Epidermal melanocyte (primary cell): ENCODE measurements around the gene SEL1L.
"Not testable (repeated sequence)": the region's sequence is repeated elsewhere in the genome, so short reads cannot be mapped to it uniquely, and the experiment has no call there.

ENCODE experiments used
- DNase-seq: peaks from one replicate; pipeline ENCODE4 v3.0.0; 2011; ENCODE audit warnings: low spot score; ENCODE audit not compliant: insufficient read length

The SEL1L gene

DNA sequence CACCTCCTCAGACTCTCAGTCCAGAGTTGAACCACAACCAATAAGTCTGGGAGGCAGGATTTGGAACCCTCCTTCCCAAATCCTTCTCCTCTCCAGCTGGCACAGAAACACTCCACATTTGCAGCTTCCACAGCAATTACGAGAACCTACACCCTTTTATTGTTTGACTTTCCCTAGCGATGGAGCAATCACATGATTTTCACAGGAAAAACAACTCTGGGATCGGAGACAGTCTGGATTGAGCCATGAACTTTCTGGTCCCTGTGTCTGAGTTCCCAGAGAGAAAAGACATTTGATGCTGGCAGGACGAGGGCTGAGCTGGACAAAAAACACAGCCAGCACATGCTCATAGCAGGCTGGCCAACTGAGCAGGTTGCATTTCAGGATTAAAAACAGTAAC is 84.5 kb downstream of the SEL1L start:
- DNase-seq, result no peak

DNA sequence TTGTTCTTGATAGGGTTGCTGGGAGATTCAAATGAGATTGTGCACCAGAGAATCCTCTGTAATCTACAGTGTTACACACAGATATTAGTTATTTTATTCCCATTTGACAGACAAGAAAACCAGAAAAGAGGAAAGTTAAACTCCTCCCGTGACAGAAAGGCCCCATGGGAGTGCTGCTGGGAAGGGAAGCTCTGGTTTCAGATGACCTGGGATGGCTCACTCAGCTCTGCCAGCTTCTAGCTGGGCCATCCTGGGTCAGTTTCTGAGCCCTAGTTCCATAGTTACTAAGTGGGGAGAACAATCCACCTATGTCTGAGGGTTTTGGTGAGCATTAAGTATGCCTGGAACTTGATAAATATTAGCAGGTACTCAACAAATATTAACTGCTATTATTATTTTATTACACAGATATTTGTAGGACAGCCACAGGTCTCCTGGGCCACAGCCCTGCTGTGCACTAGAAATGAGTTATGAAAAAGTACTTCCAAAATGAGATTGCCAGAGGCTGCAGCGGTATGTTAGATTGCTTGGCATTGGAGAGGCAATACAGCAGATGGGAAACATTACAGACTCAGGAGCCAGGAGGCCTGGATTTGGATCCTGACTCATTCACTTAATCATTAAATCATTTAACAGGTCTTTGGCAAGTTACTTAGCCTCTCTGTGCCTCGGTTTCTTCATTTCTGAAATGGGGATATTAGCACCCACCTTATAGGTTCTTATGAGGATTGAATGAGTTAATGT is 86.5 kb downstream of the SEL1L start:
- DNase-seq, result no peak

DNA sequence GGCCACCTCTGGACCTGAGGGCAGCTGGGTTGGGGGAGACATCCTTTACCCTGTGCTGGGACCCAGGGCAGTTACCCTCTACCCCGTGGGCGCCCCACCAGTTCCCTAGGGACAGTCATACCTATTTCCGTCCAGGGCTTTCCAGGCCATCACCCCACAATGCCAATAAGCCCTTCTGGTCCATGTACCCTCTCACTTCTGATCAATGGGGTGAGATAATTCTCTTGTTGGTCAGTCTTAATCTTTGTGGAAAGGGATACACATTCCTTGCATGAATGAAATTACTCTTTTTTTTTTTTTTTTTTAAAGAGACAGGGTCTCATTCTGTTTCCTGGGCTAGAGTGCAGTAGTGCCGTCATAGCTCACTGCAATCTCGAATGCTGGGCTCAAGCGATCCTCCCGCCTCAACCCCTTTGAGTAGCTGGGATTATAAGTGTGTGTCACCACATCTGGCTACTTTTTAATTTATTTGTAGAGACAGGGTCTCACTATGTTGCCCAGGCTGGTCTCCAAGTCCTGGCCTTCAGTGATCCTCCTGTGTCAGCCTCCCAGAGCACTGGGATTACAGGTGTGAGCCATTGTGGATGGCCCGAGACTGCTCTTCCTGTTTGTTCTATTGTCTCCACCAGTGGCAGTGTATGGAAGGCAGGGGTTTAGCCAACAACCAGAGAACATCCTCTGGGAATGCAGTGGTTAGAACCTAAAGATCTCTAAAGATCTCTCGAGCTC is 87.2 kb downstream of the SEL1L start:
- no peak for DNase-seq

DNA sequence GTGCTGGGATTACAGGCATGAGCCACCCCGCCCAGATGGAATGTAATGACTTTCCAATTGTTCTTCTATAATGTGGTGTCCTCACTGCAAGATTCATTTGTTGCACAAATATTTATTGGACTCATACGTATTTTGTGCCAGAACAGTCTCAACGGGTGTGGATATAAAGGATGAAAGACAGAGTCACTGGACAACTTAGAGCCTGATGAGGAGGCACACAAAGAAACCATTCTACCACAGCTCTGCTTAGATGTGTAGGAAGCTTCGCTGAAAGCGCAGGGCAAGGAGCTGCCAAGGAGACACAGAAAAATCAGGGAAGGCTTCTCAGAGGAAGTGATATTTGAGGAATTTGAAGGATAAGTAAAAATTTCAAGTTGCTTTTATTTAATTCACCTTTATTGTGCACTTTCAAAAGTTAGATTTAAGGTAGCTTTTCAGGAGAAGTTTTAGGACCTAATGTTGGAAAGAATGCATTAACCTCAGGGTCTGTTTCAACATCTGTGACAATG is 92.0 kb downstream of the SEL1L start:
- DNase-seq, result no peak

DNA sequence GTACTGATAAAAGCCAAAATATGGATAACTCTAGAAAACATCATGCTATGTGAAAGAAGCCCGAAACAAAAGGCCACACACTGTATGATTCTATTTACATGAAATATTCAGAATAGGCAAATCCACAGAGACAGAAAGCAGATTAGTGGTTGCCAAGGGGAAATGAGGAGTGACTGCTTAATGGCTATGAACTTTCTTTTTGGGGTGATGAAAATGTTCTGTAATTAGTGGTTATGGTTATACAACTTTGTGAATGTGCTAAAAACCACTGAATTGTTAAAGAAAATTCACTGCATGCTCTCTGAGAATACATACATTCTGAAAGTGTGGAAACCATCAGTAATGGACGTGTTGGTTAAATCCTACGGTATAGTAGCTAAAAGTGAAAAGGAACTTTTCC is 93.6 kb downstream of the SEL1L start:
- DNase-seq, result no peak

DNA sequence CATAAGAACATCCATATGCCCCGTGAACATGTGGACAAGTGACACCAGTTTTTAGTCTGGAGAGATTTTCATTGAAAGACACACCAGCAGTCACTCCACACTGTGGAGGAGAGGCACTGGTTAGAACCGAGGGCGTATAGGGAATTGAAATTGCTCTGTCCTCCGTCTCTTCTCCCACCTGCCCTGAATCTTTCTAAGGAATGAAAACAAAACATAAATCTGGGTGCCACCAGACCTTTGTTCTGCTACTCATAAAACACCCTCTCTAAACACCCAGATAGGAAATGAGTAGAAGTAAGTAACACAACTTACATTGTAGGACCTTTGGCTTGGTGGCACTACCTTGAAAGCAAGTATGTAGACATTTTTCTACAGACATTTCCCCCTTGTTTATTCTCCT is 96.4 kb downstream of the SEL1L start:
- no peak for DNase-seq

DNA sequence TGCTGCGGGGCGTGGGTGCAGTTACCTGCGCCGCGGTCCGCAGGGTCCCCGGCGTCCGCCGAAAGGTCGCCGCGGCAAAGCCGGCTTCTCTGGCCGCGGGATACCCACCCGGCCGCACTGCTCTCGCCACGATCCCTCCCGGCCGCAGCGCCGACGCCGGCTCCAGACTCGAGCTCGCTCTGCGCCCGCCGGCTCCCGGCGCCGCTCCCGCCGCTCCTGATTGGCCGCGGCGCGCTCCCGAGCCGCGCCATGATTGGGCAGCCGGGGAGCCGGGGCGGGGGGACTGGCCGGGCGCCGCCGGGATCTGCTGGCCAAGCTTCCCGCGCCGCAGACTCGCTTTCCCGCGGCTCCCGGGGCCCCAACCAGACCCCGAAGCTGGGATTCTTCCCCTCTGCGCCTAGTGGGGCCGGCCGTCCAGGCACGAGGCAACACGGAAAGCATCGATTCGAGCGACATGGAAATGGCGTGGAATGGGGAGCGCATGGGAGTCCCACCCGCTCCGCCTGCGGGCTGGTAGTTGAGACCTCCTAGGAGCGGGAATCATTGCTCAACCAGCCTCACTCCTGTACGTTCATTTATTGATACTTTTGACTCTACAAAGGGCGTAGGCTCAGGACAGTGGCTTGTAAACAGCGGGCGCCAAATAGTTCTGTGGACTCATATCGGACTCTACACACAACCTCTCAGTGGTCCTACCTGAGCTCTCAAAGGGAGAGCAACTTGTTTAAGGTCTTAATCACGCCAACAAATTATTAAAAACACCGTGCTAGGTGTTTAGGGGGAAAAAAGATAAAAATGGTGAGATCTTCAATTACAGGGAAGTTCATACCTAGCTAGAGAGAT is 97.1 kb downstream of the SEL1L start:
- peak; percentile 76 for DNase-seq

DNA sequence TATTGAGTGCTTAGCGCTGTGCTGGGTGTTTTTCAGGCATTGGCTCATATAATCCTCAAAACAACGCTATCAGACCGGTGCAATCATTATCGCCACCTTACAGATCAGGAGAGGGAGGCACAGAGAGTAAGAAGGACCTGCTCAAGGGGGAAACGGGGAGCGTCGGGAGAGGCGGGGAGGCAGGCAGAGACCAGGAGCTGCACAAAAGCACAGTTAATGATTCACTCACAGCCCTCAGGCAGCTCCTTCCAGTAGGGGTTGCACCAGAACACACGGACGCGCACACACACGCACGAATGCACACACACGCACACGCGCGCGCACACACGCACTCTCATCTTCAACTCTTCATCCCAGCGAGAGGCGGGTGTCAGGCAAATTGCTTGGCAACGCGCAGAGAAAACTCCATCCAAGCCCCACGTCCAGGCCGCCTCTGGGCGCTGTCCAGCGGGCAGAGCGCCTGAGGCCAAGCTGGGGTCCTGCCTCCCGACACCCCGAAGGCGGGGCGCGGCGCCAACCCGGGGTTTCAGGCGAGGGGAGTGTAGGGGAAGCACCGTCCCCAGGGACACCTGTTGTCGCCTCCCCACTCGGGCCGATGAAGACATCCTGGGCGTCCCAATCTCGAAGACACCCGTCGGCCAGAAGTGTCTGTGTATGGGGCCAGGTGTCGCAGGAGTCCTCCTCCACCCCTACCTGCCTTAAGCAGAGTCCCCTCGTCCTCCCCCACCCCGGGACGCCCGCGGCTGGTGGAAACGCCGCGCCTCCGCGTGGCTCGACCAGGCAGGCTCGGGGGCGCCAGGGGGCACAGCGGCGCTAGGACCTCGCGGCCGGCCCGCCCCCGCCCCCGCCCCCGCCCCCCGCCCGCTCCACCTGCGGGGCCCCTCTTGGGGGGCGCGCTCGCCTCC is 98.0 kb downstream of the SEL1L start:
- no peak for DNase-seq

DNA sequence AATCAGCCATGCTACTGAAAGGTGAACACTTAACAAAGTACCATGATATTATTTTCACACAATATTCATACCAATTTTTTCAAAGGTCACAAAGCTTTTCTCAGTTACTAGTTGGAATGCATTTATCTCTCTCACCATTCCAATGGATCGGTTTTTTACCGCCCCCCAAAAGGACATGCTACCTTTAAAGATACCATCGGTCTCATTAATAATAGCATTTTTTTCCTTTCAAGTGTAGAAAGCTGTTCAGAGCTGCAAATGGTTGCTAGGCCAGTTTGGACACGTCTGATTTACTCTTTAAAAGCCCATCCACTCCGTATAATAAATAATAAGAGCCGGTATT is 98.6 kb downstream of the SEL1L start:
- DNase-seq, result no peak

DNA sequence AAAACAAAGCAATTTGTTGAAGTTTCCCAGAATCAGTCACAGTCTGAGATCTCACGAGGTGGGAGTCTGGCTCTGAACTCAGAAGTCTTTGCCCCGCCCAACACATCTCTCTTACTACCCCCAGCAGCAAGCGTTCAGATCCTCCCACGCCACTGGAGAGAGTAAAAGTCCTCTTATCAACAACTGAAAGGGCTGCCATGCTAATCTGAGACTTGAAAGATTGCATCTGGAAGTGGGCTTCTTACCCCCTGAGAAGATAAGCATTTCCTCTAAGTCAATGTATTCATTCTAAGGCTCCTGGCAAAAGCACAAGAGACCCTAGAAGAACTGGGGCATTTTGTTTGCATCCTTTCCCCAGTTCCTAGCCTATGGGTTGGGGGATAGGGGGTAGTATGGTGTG is 99.4 kb downstream of the SEL1L start:
- DNase-seq, result no peak

DNA sequence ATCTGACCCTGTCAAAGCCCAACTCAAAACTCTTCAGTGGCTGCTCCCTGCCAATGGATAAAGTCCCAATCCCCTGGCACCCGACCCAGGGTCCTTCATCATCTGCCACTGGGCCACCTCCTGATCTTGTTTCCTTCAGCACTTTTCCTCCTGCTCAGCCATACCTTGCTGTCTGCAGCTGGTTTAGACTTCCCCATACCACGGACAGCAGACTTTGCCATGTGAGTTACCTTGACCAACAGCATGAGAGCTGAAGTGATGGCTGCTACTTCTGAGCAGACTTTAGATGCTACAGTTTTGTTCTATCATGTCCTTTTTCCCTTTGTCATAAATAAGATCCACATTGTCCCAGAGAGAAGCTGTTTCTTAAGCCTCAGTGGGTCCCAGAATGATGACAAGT is 100.3 kb downstream of the SEL1L start:
- no peak for DNase-seq

DNA sequence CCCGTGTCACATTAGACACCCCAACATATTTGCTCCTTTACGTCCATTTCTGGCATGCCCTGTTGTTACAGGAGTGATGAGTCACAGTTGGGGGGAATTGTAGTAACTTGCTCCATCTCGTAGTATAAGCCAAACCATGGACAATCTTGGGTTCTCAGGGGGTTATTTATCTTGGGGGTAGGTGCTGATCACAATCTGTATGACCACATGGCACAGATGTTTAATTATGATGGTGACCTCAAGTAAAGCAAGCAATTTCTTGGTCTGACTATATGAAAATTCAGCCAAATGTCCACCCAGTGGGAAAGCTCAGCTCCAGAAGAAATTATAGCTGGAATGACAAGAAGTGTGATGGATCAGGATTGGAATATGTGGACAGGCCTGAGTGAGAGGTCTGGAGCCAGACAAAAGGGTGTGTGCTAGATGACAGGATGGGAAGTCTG is 101.4 kb downstream of the SEL1L start:
- DNase-seq, result no peak

DNA sequence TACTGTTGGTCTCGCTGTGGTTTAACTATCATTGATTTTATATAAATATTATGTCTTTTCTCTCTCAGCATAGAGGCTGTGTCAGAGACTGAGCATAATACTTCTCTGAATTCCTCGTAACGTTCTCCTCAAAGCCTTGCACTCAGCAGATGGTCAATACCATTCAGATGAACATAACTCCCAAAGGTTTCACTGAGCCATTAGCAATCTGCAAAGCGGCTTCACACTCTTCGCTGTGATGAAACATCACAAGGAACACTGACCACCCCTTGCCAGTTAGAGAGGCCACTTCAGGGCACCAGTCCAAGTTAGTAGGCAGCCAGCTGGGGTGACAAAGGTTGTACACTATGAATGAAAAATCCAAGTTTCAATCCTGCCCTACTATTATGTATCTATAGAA is 103.4 kb downstream of the SEL1L start:
- no peak for DNase-seq

DNA sequence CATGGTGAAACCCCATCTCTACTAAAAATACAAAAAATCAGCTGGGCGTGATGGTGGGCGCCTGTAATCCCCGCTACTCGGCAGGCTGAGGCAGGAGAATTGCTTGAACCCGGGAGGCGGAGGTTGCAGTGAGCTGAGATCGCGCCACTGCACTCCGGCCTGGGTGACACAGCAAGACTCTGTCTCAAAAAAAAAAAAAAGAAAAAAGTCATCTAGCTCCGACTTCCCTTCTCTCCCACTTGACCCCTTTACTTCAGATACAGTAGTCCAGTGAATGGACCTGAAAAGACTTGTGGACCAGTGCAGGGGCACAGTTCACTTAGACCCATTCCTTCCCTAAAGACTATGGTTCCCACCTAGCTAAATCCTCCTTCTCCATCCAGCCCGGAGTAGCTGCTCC is 103.9 kb downstream of the SEL1L start:
- DNase-seq, result not testable (repeated sequence)

DNA sequence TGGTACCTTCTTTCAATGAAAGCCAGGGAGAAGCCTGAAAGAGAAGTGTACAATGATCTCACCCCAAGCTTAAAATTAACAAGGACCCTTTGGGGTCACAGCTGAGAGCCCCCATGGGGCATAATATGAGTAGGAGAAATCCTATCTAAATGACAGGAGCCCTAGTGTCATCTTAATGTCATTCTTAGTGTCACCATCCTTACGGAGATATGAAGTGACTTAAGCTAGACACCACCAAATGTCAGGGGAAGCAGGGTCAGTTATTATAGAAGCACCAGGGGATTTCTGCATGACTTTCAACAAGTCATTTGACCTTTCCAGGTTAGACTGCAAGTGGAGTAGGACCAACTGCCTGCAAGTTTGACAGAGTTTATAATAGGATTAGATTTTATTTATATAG is 104.6 kb downstream of the SEL1L start:
- no peak for DNase-seq

DNA sequence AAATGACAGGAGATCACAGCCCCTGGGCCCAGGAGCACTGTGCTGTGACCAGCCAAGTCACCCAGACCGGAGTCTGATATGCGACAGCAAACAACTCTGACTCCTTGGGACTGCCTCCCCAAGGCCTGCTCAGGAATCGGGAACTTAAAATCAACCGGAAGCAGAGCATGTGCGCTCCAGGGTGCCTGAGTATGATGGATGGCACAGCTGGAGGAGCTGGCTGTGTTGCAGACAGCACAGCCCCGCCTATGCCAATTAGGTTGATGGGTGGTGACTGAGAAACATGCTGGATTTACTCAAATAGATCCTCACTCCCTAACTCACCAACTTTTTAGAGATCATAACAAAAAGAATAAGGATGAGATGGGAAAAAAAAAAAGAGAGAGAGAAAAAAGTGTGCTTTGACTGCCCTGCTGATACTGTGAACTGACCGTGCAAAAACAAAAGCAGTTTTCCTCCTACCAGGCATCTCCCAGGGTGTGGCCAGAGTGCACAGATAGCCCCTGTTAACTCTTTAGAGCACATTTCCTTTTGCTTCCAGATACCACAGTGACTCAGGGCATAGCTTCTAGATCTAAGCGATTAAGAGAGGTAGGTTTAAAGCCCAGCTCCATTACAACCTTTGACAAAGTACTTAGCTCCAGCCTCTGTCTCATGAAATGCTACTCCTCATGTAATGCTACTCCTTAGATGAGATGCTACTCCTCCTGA is 106.2 kb downstream of the SEL1L start:
- no peak for DNase-seq

DNA sequence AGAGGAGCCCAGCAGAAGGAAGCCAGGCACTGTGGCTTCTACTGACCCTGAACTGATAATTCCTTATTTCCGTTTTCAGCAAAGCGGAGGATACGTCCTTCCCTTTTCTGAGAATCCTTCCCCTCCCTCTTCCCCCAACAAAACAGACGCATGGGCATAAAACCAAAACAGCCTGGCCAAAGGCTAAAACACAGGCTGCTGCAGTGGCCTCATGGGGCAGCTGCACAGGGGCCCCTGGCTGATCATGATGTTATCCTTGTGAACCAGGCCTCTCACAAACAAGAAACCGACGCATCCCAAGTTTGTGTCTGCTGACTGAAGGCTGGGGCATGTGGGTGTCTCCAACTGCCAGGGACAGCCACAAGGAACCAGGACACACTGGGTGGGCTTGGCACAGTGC is 110.1 kb downstream of the SEL1L start:
- no peak for DNase-seq
